Hematopoietic multipotent progenitor cell treated with erythropoietin and hydrocortisone succinate and interleukin-3 and kit ligand, for 17 days (in vitro differentiated cells): Measurements from ENCODE around the gene POU2F2.
A peak's percentile ranks its signal among the peaks of the same experiment; 100 is the strongest.

ENCODE experiments used
- DNase-seq: peaks from one replicate; pipeline ENCODE4 v3.0.0-alpha.2; 2015; ENCODE audit warnings: low spot score

POU2F2 gene

GRCh38 chr19:42099336-42099925 lies 32.8 kb downstream of the POU2F2 start:
- DNase-seq: no peak

GRCh38 chr19:42098781-42099180 lies 33.5 kb downstream of the POU2F2 start:
- no peak for DNase-seq

GRCh38 chr19:42097461-42097860 lies 34.8 kb downstream of the POU2F2 start:
- no peak for DNase-seq

- DNase-seq: no peak
Measured at GRCh38 chr19:42096255-42096837, 35.9 kb downstream of the POU2F2 start.

- no peak for DNase-seq
Measured at GRCh38 chr19:42095814-42096230, 36.4 kb downstream of the POU2F2 start.

GRCh38 chr19:42095142-42095813 lies 37.0 kb downstream of the POU2F2 start:
- no peak for DNase-seq

- DNase-seq: no peak
Measured at GRCh38 chr19:42093926-42094325, 38.3 kb downstream of the POU2F2 start.

- DNase-seq: no peak
Measured at GRCh38 chr19:42093505-42093904, 38.7 kb downstream of the POU2F2 start.

- DNase-seq: peak; percentile 56
Measured at GRCh38 chr19:42092350-42092749, 39.9 kb downstream of the POU2F2 start.

- DNase-seq: peak; percentile 55
Measured at GRCh38 chr19:42091742-42092141, 40.5 kb downstream of the POU2F2 start.

- no peak for DNase-seq
Measured at GRCh38 chr19:42091300-42091699, 40.9 kb downstream of the POU2F2 start.

- no peak for DNase-seq
Measured at GRCh38 chr19:42090672-42091071, 41.6 kb downstream of the POU2F2 start.

GRCh38 chr19:42089772-42090171 lies 42.5 kb downstream of the POU2F2 start:
- DNase-seq: no peak

- no peak for DNase-seq
Measured at GRCh38 chr19:42089191-42089750, 43.0 kb downstream of the POU2F2 start.

- DNase-seq: no peak
Measured at GRCh38 chr19:42088471-42089190, 43.6 kb downstream of the POU2F2 start.

GRCh38 chr19:42086770-42087550 lies 45.3 kb downstream of the POU2F2 start:
- no peak for DNase-seq

GRCh38 chr19:42086188-42086736 lies 46.0 kb downstream of the POU2F2 start:
- DNase-seq: no peak

- DNase-seq: no peak
Measured at GRCh38 chr19:42083537-42083936, 48.7 kb downstream of the POU2F2 start.

GRCh38 chr19:42081584-42082203 lies 50.6 kb downstream of the POU2F2 start:
- DNase-seq: no peak

GRCh38 chr19:42080764-42081375 lies 51.4 kb downstream of the POU2F2 start:
- no peak for DNase-seq
